Measurements from ENCODE around the gene UBE2V1.
"Not testable (repeated sequence)": the region's sequence is repeated elsewhere in the genome, so short reads cannot be mapped to it uniquely, and the experiment has no call there.

UBE2V1 gene

DNA sequence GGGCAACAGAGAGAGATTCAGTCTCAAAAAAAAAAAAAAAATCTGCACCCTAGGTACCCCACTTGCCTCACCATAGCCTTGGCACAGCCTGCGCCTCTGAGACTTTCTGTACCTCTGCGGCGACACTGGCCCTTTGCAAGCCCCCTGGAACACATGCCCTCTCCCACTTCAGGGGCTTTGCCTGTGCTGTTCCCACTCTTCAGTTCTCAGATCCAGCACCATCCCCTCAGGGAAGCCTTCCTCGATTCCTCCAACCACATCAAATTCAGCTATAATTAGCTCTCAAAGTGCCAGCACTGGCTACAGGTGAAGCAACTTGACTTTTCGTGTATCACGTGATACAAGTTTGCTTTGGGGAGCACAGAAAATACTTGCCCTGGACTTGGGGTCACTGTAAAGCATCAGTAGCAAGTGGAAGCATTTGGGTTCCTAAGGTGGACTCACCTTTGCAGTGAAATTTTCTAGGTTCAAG, 2.1 kb upstream of the UBE2V1 start:
- DNase-seq = no peak

DNA sequence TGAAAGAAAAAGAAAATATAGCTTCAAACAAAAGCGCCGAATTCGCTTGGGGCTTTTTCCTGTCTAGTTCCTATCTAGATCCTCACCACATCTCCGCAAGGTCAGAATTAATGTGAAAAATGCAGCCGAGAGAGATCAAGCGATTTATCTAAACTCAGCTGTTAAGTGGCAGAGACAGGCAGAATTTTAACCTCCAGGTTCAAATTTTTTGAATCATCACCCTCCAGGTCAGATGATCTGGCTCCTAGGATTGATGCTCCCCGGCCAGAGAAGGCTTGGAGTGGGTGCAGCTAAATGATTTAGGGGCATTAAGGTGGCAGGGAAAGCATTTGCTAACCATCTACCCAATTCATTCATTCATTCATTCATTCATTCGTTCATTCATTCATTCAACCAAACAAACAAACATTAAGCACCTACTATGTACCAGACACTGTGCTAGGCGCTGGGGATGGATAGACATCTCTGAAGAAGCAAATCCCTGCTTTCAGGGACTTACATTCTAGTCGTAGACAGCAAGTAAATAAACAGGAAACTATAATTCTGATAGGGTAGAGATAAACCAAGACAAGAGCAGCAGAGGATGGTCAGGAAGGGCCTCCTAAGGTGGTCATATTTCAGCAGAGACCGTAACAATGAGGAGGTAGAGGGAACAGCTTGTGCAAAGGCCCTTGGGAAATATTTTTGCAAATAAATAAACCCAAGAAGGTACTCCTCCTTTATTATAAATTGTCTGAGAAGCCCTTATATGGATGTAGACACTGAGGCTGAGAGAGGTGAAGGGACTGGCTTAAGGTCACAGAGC, 672 bp upstream of the UBE2V1 start:
- no peak for DNase-seq

DNA sequence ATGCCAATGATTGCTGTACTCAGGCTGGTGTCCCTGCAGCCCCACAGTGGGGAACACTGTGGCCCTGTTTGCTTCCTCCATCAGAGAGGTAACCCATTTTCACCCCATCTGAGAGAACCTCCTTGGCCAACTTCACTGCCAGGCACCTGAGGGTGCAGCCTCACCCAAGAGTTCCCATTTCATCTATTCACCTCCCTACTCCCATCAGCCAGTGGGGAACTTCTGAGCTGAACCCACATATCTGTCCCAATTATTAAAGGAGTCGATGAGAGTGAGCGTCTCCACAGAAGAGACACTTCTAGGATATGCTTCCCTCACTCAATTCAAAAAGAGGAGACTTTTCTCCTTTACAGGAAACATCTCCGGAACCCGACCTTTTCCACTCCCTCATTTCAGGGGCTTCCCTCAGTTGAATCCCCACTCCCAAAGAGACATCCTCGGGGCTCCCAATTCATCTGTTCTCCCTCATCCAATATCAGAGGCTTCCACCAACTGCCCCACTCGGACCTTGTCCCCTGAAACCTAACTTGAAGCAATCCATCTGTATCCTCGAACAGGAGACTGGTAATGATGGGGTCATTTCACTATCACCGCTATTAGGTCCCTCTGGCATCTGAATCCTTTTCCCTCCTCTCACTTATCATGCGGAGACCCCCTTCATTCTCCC, 988 bp downstream of the UBE2V1 start:
- no peak for DNase-seq

DNA sequence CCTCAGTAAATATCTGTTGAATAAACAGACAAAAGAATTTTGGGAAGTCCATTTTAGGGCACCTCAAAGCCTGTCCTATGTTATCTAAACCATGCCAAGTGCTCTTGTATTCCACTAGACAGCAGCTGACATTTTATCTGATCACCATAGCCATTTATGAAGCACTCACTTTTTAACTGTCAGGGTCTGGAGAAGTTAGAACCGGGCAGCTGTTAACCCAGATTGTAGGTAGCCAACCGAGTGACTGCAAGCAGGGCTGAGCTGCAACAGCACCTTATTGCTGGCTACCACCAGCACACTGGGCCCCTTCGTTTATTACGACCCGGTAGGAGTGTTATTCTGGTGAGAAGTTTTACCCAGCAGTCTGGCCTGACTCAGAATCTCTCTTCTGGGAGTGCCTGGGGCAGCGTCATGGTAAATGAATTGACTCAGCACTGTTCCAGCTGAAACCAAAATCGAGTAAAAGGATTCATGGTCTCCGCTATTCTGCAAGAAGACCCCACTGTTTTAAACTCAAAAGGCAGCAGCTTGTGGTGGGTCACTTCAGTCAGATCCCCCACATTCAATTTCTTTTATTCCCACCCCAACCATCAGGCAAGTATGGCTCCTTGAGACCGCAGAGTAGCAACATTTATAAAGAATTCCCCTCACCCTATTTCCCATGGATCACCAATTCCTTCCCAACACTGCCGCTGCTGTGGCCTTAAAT, 1.7 kb downstream of the UBE2V1 start:
- no peak for DNase-seq

DNA sequence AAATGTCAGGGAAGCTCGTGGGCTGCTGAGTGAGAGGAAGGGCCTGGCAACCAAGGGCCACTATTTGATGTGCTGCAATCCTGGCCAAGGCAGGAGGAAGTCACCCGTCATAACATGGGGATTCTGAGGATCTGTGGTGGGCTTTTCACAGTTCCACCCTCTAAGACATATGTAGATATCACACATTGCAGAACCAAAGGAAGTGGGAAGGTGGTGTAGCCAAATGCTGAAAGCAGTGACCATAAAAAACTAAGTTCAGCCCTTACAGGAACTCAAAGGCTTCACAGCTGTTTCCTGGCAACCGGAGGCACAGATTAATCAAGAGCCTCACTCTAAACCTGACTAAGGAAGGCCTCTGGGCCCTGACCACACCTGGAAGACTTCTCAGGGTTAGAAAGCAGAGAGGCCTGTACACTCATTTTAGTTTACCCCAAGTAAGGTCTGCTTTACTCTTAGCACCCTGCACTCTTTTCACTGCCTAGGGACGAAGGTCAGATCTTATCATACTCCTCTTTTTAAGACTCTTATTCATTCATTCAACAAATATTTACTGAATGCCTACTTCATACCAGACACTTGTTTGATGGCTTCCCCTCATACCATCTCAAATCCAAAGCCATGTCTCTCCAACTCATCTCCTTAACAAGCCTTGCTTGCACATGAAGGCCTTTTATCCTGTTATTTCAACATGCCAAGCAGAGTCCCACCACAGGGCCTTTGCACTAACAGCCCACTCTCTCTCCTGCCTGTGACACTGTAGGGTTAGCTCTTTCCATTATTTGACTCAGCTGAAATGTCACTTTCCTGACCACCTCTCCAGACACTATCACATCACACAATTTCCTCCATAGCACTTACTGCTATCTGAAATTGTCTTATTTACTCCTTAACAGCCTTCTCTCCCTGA, 2.6 kb downstream of the UBE2V1 start:
- peak; percentile 14 for DNase-seq

DNA sequence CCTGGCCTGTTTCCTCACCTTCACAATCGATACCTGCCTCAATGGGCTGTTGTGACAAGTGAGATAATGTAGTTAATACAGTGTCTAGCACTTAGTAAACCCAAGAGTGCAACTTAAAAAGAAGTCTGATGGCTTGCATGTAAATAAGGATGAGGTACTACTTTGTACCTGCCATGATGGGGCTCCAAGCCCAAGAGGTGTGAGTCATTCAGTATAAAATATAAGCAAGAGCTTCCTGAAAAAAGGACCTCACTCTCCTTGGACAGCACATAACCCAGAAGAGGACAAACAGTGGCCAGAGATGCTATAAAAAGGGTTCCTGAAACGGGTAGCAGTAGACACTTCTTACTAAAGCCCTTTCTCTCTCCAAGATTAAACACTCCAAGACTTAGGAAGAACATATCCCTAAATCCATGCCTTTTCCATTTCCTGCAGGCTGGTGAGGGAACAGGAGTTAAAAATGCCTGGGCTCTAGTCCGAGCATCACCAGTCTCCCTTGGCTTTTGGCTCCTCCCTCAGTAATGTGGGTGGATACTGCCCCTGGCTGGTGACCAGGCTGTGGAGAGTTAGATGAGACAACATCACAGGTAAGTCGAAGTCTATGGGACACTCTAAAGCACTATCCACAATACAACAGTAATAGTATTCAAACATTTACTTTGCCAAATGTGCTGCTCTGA, 4.3 kb downstream of the UBE2V1 start:
- no peak for DNase-seq

DNA sequence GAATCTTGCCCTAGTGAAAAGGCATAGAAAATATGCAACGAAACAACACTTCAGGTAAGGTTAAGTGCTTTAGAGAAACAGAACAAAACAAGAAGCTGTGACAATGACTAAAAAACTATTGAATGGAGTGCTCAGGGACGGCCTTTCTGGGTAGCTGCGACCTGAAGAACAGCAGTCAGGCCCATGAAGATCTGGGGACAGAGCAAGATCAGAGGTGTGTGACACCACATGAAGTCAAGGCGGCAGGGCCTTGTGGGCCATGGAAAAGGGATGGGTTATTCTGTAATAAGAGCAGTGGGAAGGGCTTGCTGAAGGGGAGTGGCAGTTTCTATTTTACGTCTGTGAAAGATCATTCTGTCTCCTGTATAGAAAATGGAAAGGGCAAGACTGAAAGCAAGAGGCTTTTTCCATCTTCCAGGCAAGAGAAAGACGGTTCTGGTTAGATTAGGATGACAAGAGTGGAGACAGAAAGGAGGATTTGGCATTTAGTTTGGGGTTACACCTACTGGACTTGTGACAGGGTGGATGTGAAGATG, 5.1 kb downstream of the UBE2V1 start:
- DNase-seq = no peak

DNA sequence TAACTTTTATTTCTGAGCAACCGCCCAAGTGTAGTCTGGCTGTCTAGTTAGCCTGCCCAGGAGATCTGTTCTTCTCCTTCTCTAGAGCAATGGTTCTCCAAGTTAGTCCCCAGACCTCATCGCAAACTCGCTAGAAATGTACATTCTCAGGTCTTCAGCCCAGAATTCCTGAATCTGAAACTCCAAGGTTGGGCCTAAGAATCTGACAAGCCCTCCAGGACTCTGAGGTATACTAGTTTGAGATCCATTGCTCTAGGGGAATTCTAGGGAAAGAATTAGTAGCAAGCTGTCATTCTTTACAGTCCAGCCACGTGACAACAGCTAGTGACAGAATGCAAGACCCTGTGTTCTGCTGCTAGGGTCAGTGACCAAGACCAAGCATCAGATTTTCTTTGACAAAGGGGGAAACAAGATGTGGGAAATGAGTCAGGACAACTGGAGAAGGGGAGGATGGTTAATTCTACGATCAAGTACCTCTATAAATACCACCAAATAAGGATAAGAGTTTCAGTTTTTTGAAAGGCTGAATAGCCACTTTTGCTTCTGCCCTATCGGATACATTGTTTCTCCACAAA, 5.8 kb downstream of the UBE2V1 start:
- DNase-seq = no peak

DNA sequence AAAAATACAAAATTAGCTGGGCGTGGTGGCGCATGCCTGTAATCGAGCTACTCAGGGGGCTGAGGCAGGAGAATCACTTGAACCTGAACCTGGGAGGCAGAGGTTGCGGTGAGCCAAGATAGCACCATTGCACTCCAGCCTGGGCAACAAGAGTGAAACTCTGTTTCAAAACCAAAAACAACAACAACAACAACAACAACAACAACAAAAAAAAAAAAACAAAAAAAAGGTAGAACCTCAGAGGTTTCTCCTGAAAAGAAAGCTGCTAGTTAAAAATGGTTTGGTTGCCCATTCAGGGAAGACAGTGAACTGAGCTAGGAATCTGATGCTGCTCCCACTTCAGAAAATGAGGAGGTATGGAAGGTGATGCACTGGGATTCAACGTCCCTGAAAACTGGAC, 6.3 kb downstream of the UBE2V1 start:
- not testable (repeated sequence) for DNase-seq

DNA sequence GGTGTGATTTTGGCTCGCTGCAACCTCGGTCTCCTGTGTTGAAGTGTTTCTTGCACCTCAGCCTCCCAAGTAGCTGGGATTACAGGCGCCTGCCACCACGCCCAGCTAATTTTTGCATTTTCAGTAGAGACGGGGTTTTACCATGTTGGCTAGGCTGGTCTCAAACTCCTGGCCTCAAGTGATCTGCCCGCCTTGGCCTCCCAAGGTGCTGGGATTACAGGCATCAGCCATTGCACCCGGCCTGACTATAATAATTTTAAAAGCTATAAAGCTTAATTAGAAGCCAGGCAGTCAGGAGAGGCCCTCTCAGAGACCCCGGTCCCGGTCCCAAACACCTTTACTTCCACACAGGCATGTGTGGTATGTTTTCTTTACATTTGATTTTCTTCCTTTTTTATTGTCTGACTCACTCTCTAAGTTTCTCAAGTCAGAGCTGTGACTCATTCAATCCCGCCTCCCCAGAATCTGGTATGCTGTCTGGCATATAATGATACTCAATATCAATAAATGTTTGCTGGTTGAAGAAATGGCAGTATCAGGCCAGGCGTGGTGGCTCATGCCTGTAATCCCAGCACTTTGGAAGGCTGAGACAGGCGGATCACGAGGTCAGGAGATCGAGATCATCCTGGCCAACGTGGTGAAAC, 9.4 kb downstream of the UBE2V1 start:
- DNase-seq = not testable (repeated sequence)

DNA sequence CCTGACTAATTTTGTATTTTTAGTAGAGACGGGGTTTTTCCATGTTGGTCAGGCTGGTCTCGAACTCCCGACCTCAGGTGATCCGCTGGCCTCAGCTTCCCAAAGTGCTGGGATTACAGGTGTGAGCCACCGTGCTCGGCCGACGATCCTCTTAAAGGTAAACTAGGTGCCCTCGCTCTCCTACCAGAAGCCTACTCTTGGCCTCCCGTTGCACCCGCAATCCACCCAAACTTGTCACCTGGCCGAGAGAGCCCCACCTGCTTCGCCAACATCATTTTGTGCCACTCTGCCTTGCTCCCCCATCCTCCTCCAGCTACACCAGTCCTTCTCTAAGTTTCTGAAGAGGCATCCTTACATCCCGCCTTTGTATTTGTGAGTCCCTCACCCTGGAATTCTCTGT, 10.4 kb downstream of the UBE2V1 start:
- not testable (repeated sequence) for DNase-seq

DNA sequence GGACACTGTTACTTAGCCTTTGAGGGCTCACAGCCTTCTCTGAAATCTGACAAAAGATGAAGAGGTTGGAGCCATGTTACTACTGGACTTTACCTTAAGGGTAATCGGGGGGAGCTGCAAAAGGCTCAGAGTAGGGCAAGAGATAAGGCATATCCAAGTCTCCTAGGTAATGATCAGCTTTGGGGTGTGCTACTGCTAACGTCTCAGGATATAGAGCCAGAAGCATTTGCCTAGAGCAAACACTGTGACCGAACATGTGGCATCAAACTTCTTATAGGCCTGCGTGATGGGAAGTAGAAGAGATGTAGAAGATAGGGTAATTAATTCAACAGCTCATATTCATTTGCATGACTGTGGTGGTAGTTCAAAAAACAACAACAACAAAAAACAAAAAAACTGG, 11.1 kb downstream of the UBE2V1 start:
- no peak for DNase-seq

DNA sequence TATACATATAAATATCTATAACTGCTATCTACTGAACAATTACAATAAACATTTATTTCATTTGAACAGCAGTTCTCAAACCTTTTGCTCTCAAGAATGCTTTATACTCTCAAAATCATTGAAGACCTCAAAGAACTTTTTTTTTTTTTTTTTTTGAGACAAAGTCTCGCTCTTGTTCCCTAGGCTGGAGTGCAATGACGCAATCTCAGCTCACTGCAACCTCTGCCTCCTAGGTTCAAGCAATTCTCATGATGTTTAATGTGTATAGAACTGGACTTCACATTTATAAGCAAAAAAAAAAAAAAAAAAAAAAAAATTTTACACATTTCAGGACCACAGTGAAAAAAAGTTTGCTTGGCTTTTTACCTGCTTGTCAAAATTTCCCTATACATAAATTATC, 11.7 kb downstream of the UBE2V1 start:
- DNase-seq = no peak

DNA sequence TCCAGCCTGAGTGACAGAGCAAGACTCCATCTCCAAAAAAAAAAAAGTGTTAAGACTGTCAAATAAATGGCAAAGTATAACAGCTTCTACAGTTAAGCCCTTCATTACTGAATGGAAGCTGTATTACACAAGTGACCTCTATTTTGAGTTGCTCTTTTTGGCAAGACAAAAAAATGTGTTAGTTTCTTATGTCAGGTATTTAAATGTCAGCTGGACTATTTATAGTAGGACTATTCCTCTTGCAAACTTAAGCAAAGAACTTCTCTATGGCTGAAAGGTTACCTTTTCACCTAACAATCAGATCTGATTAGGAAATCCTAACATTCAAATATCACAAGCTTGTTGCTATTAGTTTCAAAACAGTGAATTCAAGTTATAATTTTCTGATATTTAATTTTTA, 12.4 kb downstream of the UBE2V1 start:
- no peak for DNase-seq

DNA sequence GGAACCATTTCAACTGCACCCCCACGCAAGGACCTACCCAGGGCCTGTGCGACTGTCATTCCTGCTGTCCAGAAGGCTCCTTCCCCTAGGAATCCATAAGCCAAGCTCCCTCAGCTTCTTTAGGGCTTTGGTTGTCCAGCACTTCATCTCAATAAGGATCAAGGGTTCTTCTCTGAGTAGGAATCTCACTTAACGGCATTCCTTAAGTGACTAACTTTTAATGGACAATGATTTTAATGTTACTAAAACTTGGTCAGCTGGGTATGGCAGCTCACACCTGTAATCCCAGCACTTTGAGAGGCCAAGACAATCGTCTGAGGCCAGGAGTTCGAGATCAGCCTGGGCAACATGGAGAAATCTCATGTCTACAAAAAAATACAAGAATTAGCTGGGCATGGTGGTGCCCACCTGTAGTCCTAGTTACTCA, 13.4 kb downstream of the UBE2V1 start:
- DNase-seq = no peak

DNA sequence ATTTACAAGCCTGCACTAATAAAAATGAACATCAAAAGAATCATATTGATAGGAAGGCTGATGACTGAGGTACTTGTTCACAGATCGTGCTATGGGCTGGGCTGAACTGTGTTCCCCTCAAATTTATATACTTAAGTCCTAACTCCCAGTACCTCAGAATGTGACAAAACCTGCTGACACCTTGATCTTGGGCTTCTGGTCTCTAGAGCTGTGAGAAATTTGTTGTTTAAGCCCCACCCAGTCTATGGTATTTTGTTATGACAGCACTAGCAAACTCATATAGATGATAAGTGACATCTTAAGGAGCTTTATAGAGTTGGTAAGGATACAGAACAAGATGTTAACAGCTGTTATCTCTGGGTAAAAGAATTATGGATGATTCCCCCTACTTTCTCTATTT, 13.8 kb downstream of the UBE2V1 start:
- DNase-seq = no peak

DNA sequence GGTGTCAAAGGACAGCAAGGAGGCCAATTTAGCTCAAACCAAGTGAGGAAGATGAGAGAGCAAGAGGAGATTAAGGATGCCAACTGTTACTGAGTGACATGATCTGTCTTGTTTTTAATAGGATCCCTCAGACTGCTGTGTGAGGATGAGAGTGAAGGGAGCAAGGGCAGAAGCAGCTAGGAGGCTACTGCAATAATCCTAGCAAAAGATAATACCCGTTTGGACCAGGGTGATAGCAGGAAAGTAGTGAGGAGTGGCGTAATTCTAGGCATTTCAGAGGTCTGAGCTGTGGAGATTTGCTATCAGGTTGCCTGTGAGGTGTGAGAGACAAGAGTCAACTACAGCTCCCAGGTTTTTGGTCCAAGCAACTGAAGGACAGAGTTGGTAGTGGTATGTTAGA, 14.7 kb downstream of the UBE2V1 start:
- no peak for DNase-seq

DNA sequence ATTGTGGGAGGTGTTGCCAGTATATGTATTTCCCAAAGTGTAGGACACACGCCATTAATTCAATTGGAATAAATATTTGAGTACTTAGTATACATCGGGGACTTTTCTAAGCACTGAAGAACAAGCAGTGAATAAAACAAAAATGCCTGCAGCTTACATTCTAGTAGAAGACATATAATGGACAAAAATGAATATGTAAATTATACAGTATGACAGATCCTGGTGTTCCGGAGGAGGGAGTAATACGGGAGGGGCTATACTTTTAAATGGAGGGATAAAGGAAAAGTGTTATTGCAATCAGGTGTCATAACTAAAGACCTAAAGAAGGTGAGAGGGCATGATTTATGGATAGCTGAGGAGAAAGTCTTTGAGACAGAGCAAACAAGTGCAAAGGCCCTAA, 15.1 kb downstream of the UBE2V1 start:
- DNase-seq = no peak

DNA sequence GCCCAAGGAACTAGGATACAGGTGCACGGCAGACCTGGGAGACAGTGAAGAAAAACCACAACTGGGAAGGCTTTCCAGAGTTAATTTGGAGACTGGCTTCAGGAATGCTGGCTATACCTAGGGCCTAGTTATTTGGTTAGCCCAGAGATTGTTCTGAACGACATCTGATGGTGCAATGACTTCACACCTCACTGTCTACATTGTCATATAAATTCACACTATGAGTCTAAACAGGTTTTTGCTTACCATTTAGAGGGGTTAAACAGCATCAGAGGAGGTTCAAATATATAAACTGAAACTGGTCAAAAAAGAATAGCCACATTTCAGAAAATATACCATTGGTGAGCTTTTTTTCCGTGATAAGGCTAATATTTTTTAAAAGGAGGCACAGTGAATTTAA, 16.7 kb downstream of the UBE2V1 start:
- DNase-seq = no peak

DNA sequence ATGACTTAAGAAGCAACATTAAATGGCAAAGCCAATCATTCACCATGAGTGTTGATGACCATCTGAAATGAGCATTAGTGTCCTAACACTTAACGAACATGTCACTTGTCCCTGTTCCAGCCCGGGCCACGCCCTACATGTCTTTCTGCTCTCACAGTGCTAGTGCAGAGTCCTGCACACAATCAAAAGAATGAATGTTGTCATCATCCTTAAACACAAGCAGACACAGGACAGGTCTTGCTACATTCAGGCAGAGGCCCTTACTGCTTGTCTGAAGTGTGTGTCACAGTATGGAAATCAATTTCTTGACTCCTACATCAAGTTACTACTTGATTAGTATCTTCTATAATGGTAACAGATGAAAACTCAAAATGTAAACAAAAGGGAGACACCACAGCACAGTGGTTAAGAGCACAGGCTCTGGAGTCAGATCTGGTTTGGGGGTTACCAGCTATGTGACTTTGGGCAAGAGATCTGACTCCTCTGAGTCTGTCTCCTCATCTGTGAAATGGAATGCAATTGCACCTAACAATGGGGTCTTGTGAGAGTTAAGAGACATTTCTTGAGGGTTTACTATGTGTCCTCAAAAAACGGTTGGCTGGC, 17.4 kb downstream of the UBE2V1 start:
- no peak for DNase-seq
